Measurements from ENCODE around the gene RNF217.

The RNF217 gene

DNA sequence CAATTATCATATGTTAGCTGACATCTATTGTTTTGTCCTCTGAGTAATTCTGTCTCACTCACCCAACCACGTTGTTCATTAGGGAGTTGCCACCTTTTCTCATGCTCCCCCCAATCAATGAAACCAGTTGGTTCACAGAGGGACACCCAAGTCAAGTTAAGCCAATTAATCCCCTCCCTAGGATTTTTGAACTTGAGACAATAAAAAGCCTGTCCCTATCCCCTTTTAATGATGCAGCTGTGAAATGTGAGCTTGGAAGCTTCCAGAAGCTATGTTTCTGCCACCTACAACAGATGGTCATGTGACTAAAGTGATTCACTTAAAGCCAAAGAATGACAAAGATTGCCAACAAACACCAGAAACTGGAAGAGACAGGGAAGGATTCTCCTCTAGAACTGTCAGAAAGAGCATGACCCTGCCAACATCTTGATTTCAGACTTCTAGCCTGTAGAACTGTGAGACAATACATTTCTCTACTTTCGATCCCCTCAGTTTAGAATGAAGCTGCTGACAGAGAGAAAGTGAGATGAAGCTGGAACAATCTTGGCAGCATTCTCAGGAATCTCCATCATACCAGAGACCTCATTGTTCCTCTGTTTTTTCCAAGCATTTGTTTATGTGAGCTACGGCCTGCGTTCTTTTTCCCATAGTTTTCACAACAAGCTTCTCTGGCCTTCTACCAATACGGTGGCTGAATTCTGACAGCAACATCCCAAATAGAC is 133.5 kb downstream of the RNF217 start:
- no peak overlapping the region for H3K27ac ChIP-seq
- no peak for TF ChIP-seq Cebpa-rat (IDR thresholded peaks at IDR 0.05)
- H3K4me3 ChIP-seq = no peak overlapping the region
- no peaks in the 10 kb centered on the region for H3K27me3 ChIP-seq
- no peak overlapping the region for H3K4me2 ChIP-seq
- H3K9ac ChIP-seq = no peak overlapping the region
- H3K9me3 ChIP-seq (replicated peaks in 1 of 11) = no peaks in the 10 kb centered on the region
- peaks cover 0 to 19% (median 12%) of the 10 kb centered on the region in 10 experiments; a peak in 13 of 20 replicates for H3K4me1 ChIP-seq
- no peaks in the 10 kb centered on the region for H3K36me3 ChIP-seq
- no peaks in the 10 kb centered on the region for H4K20me1 ChIP-seq

DNA sequence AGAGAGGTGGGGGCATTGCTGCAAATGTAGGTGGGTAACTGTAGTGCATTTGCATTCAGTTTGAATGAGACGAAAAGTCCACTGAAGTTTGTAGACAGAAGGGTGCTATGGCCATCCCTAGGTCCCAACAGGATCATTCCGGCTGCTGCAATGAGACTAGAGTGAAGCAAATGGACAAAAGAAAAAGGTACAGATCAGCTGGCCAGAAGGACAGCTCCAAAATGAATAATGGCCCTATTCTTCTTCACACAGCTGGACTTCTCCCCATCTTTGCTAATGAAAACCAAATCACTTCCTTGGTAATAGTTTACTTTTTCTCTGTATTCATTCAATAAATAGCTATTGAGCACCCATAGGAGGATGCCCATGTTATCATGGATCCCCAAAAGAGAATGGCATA is 134.9 kb downstream of the RNF217 start:
- Histone ChIP-seq H3K9me3 (replicated peaks in 1 of 11) (no peaks in the 10 kb centered on the region), H3K27ac (no peak overlapping the region), H3K27me3 (no peaks in the 10 kb centered on the region), H4K20me1 (no peaks in the 10 kb centered on the region), H3K4me1 (peaks cover 0 to 31% (median 19%) of the 10 kb centered on the region in 10 experiments; a peak in 13 of 20 replicates), H3K4me2 (no peak overlapping the region), H3K36me3 (no peaks in the 10 kb centered on the region), H3K9ac (no peak overlapping the region), H3K4me3 (no peak overlapping the region)
- no peak for TF ChIP-seq Cebpa-rat (IDR thresholded peaks at IDR 0.05)

GRCh38 chr6:125098253-125098652 is 136.0 kb downstream of the RNF217 start:
- Histone ChIP-seq H3K27me3 (no peaks in the 10 kb centered on the region), H3K36me3 (no peaks in the 10 kb centered on the region), H3K4me1 (peaks cover 0 to 34% (median 22%) of the 10 kb centered on the region in 10 experiments; a peak in 13 of 20 replicates), H3K4me2 (peak overlapping the region in 1 of 11 experiments; percentile 92; a peak in 1 of 22 replicates), H4K20me1 (no peaks in the 10 kb centered on the region), H3K9me3 (replicated peaks in 1 of 11) (no peaks in the 10 kb centered on the region), H3K9ac (no peak overlapping the region), H3K27ac (no peak overlapping the region), H3K4me3 (no peak overlapping the region)
- TF ChIP-seq Cebpa-rat (IDR thresholded peaks at IDR 0.05) = no peak

GRCh38 chr6:125099211-125100073 is 137.2 kb downstream of the RNF217 start:
- peaks cover 0 to 34% (median 22%) of the 10 kb centered on the region in 10 experiments; a peak in 13 of 20 replicates for H3K4me1 ChIP-seq
- H3K9me3 ChIP-seq (replicated peaks in 1 of 11) = no peaks in the 10 kb centered on the region
- H3K27ac ChIP-seq = peak overlapping the region in 9 of 11 experiments; percentile 21 to 72 (median 64); a peak in 17 of 22 replicates
- peak overlapping the region; percentile 82 to 96 (median 94) for H3K4me2 ChIP-seq
- H3K36me3 ChIP-seq = no peaks in the 10 kb centered on the region
- no peak for TF ChIP-seq Cebpa-rat (IDR thresholded peaks at IDR 0.05)
- no peaks in the 10 kb centered on the region for H3K27me3 ChIP-seq
- peak overlapping the region; percentile 54 to 74 (median 63) for H3K4me3 ChIP-seq
- no peaks in the 10 kb centered on the region for H4K20me1 ChIP-seq
- peak overlapping the region; percentile 63 to 77 (median 71); a peak in 21 of 22 replicates for H3K9ac ChIP-seq

DNA sequence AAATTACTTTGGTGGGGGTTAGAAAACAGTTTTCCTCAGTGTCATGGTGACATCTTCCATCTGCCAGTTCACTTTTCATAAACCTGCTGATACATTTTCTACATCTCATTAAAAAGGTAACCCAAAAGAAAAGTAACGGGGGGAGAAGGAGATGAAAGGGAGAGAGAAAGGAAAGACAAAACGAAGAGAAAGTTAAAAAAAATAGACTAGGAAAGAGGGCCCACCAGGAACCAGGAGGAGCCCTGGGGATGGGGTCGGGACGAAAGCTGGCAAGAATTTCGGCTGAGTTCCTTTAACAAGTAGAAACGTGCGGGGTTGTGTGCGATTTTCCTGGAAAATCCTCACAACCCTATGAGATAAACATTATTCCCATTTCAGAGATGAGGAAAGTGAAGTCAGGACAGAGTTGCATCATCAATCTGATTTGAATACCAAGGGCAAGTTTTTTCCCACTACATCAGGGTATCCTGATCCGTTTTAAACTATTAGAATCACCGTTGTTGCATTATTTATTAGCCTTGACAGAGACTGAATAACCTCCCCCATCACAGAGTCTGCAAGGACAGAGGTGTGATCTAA is 137.9 kb downstream of the RNF217 start:
- Histone ChIP-seq H3K27ac (peak overlapping the region in 9 of 11 experiments; percentile 21 to 72 (median 64); a peak in 15 of 22 replicates), H3K9ac (peak overlapping the region; percentile 63 to 77 (median 71); a peak in 19 of 22 replicates), H4K20me1 (no peaks in the 10 kb centered on the region), H3K4me3 (peak overlapping the region; percentile 54 to 74 (median 63)), H3K4me1 (peaks cover 0 to 34% (median 22%) of the 10 kb centered on the region in 10 experiments; a peak in 13 of 20 replicates), H3K27me3 (no peaks in the 10 kb centered on the region), H3K36me3 (no peaks in the 10 kb centered on the region), H3K4me2 (peak overlapping the region; percentile 82 to 96 (median 94)), H3K9me3 (replicated peaks in 1 of 11) (no peaks in the 10 kb centered on the region)
- no peak for TF ChIP-seq Cebpa-rat (IDR thresholded peaks at IDR 0.05)

GRCh38 chr6:125101128-125101527 is 138.9 kb downstream of the RNF217 start:
- Histone ChIP-seq H3K9ac (no peak overlapping the region), H3K9me3 (replicated peaks in 1 of 11) (no peaks in the 10 kb centered on the region; a peak in 1 of 22 replicates), H3K36me3 (no peaks in the 10 kb centered on the region), H3K27me3 (no peaks in the 10 kb centered on the region), H3K4me2 (peak overlapping the region in 4 of 11 experiments; percentile 8 to 94 (median 60); a peak in 3 of 22 replicates), H4K20me1 (no peaks in the 10 kb centered on the region), H3K4me3 (no peak overlapping the region), H3K4me1 (peaks cover 0 to 34% (median 22%) of the 10 kb centered on the region in 10 experiments; a peak in 13 of 20 replicates), H3K27ac (no peak overlapping the region)
- no peak for TF ChIP-seq Cebpa-rat (IDR thresholded peaks at IDR 0.05)

GRCh38 chr6:125101631-125102030 is 139.4 kb downstream of the RNF217 start:
- no peaks in the 10 kb centered on the region for H3K27me3 ChIP-seq
- no peak overlapping the region for H3K9ac ChIP-seq
- no peaks in the 10 kb centered on the region for H3K36me3 ChIP-seq
- peaks cover 0 to 34% (median 22%) of the 10 kb centered on the region in 10 experiments; a peak in 13 of 20 replicates for H3K4me1 ChIP-seq
- no peaks in the 10 kb centered on the region for H4K20me1 ChIP-seq
- H3K4me2 ChIP-seq = peak overlapping the region in 4 of 11 experiments; percentile 18 to 47 (median 32); a peak in 6 of 22 replicates
- H3K9me3 ChIP-seq (replicated peaks in 1 of 11) = no peaks in the 10 kb centered on the region; a peak in 1 of 22 replicates
- no peak for TF ChIP-seq Cebpa-rat (IDR thresholded peaks at IDR 0.05)
- no peak overlapping the region for H3K4me3 ChIP-seq
- H3K27ac ChIP-seq = peak overlapping the region in 1 of 11 experiments; percentile 29; a peak in 2 of 22 replicates

DNA sequence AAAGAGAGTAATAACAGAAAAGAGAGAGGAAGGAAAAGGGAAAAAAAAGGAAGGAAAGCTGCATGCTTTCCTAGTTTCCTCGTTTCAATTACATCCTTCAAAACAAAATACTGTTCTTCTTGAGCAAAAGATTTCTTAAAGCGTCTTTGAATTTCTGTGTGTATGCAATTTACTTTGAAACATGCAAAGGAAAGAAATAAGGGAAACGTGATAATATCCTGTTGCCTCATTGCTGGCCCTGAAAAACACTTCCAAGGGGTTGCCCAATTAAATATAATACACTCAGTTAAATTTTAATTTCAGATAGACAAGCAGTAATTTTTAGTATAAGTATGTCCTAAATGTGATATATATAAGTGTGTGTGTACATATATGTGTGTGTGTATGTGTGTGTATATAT is 140.2 kb downstream of the RNF217 start:
- H3K9me3 ChIP-seq (replicated peaks in 1 of 11) = no peaks in the 10 kb centered on the region; a peak in 1 of 22 replicates
- H3K4me1 ChIP-seq = peaks cover 0 to 34% (median 22%) of the 10 kb centered on the region in 10 experiments; a peak in 13 of 20 replicates
- no peaks in the 10 kb centered on the region for H4K20me1 ChIP-seq
- H3K4me2 ChIP-seq = peak overlapping the region in 7 of 11 experiments; percentile 10 to 47 (median 27); a peak in 11 of 22 replicates
- no peaks in the 10 kb centered on the region for H3K27me3 ChIP-seq
- no peak overlapping the region for H3K9ac ChIP-seq
- no peak overlapping the region for H3K27ac ChIP-seq
- H3K36me3 ChIP-seq = no peaks in the 10 kb centered on the region
- H3K4me3 ChIP-seq = no peak overlapping the region
- TF ChIP-seq Cebpa-rat (IDR thresholded peaks at IDR 0.05) = no peak
